ENCODE measurements around the gene UBE2N.
"Not testable (repeated sequence)": the region's sequence is repeated elsewhere in the genome, so short reads cannot be mapped to it uniquely, and the experiment has no call there.

The UBE2N gene

DNA sequence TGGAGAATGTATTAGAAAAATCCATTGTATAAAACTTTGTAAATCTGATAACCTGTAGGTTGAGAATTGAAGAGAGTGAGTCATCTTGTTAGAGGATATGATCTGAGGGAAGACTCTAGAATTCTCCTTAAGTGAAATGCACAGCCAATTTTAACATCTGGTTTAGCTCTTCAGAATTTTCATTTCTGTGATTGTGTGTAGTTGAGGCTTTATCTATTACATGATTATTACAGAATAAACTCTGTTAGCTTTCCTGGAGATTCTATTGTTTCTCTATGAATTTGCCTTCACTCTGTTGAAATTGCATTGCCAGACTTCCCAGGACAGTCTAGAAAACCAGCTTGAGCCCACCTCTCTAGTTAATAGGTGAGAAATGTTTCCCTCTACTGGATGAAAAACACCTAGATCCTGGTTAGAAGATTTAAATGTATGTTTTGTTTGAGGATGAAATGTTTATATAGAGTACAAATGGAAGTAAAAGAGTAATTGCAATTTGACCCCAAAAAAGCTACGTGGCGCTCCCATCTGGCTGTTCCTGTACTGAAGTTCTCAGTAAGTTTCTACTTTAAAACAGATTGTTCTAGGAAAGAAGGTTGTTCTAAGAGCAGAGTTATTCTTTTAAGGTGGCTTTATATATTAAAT is 61.1 kb downstream of the UBE2N start:
- Histone ChIP-seq H3K9me3 (ENCODE audit: control insufficient read depth, low read length) (no peaks in the 10 kb centered on the region), H3K27me3 (ENCODE audit: control insufficient read depth, insufficient read depth, low read length, poor library complexity, severe bottlenecking) (no peaks in the 10 kb centered on the region), H3K36me3 (ENCODE audit: control insufficient read depth, insufficient read depth, low read length) (no peaks in the 10 kb centered on the region), H3K4me3 (ENCODE audit: insufficient read depth, low read depth, low read length) (peak overlapping the region; percentile 92), H3K27ac (ENCODE audit: insufficient read depth, low read depth, low read length, poor library complexity, severe bottlenecking) (no peak overlapping the region), H3K4me1 (ENCODE audit: control insufficient read depth, insufficient read depth, low read length) (peaks cover 26% of the 10 kb centered on the region)
- 62 to 70% methylated on average over 2 of the region's 2 CpGs for WGBS, 2 experiments

DNA sequence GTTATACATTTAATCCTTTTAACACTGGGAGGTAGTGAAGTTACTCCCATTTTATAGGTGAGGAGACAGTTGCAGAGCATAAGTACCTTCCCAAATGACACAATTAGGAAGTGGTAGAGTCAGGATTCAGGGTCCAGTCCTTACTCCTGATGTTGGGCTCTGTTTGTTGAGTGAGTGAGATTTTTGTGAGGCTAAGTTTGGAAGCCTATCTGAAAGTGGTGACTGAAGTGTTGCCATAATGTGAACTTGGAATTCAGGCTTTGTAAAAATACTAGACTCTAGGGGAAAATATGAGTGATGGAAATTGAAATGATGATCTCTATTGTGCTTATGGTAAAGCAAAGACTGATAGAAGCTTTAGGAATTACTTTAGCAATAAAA is 61.8 kb downstream of the UBE2N start:
- H3K36me3 ChIP-seq (ENCODE audit: control insufficient read depth, insufficient read depth, low read length): no peaks in the 10 kb centered on the region
- H3K9me3 ChIP-seq (ENCODE audit: control insufficient read depth, low read length): no peaks in the 10 kb centered on the region
- H3K27me3 ChIP-seq (ENCODE audit: control insufficient read depth, insufficient read depth, low read length, poor library complexity, severe bottlenecking): no peaks in the 10 kb centered on the region
- H3K27ac ChIP-seq (ENCODE audit: insufficient read depth, low read depth, low read length, poor library complexity, severe bottlenecking): no peak overlapping the region
- H3K4me1 ChIP-seq (ENCODE audit: control insufficient read depth, insufficient read depth, low read length): peaks cover 28% of the 10 kb centered on the region
- peak overlapping the region; percentile 92 for H3K4me3 ChIP-seq (ENCODE audit: insufficient read depth, low read depth, low read length)

DNA sequence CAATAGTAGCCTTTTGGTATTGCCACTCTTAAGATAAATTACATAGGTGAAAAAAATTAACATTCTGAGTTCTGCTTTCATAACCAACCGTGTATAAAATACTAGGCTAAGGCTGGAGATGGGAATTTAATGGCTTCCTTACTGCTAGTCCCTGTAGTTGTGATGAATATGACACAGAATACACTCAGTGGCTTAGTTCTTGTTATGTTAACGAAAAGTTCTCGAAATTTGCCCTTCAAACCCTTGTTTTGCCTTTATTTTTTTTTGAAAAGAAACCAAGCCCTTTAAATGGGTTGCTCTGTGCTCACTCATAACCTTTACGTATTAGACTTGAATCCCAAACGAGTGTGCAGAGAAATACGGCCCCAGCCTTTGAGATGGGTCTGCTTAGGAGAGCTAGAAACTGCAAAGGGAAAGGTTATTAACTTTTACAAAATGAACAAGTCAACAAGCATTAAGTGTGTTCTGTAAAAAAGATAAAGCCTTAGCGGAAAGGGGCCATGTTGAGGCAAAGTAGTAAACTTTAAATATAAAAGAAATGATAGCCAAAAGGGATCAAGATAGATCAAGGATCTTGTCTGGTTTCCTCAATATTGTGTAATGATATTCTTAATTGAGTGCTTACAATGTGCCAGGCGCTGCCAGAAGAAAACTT is 62.3 kb downstream of the UBE2N start:
- H3K27me3 ChIP-seq (ENCODE audit: control insufficient read depth, insufficient read depth, low read length, poor library complexity, severe bottlenecking): no peaks in the 10 kb centered on the region
- peak overlapping the region; percentile 92 for H3K4me3 ChIP-seq (ENCODE audit: insufficient read depth, low read depth, low read length)
- no peaks in the 10 kb centered on the region for H3K36me3 ChIP-seq (ENCODE audit: control insufficient read depth, insufficient read depth, low read length)
- 14 to 15% methylated on average over 6 to 8 of the region's 8 CpGs for WGBS, 2 experiments
- no peak overlapping the region for H3K27ac ChIP-seq (ENCODE audit: insufficient read depth, low read depth, low read length, poor library complexity, severe bottlenecking)
- H3K4me1 ChIP-seq (ENCODE audit: control insufficient read depth, insufficient read depth, low read length): peaks cover 28% of the 10 kb centered on the region
- no peaks in the 10 kb centered on the region for H3K9me3 ChIP-seq (ENCODE audit: control insufficient read depth, low read length)

DNA sequence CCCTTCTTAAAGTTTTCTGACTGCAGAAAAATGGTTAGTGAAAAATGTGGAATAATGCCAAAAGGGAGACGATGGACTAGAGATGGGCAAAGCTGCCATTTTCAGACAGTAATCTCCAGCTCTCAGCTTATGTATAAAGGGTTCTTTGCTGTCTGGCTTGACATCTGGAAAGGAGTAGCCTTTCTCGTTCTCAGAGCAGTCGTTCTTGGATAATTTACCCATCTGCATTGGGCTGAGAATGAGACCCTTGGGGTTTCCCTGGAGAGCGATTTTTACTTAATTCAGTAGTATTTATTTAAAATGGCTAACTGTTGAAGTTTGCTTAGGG is 62.8 kb downstream of the UBE2N start:
- H3K4me1 ChIP-seq (ENCODE audit: control insufficient read depth, insufficient read depth, low read length): peaks cover 28% of the 10 kb centered on the region
- peak overlapping the region; percentile 92 for H3K4me3 ChIP-seq (ENCODE audit: insufficient read depth, low read depth, low read length)
- 0% methylated on average over 3 to 4 of the region's 4 CpGs for WGBS, 2 experiments
- no peaks in the 10 kb centered on the region for H3K9me3 ChIP-seq (ENCODE audit: control insufficient read depth, low read length)
- no peaks in the 10 kb centered on the region for H3K36me3 ChIP-seq (ENCODE audit: control insufficient read depth, insufficient read depth, low read length)
- H3K27me3 ChIP-seq (ENCODE audit: control insufficient read depth, insufficient read depth, low read length, poor library complexity, severe bottlenecking): no peaks in the 10 kb centered on the region
- no peak overlapping the region for H3K27ac ChIP-seq (ENCODE audit: insufficient read depth, low read depth, low read length, poor library complexity, severe bottlenecking)

DNA sequence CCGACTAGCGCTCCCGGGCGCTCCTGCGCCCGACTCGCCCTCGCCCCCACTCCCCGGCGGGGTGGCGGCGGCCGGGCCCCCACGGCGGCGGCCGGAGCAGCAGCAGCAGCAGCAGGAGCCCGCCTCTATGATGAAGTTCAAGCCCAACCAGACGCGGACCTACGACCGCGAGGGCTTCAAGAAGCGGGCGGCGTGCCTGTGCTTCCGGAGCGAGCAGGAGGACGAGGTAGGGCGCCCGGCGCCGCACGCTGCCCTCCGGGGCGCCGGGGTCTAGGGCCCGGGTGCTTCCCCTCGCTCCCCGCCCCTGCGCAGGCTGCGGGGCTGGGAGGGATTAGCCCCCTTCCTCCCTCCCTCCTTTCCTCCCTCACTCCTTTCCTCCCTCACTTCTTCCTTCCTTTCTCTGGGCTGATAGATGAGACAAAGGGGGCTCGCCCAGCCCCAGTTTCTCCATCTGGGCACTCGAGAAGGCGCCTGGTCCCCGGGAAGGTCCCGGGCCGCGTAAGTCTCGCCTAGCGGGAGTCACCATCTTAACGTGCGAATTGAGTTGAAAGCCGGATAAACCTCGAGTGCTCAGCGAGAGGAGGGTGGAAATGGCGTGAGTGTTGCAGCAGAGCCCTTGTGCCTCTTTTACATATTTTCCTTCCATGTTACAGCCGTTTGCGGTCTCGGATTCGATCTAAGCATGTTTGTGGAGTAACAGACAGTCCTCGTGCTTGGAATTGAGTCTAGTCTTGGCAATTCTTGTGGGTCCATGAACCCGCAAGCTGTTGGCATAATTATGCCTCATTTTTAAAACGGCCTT is 63.4 kb downstream of the UBE2N start:
- H3K27me3 ChIP-seq (ENCODE audit: control insufficient read depth, insufficient read depth, low read length, poor library complexity, severe bottlenecking); H3K36me3 ChIP-seq (ENCODE audit: control insufficient read depth, insufficient read depth, low read length); H3K9me3 ChIP-seq (ENCODE audit: control insufficient read depth, low read length): not testable (repeated sequence)
- Histone ChIP-seq H3K27ac (ENCODE audit: insufficient read depth, low read depth, low read length, poor library complexity, severe bottlenecking) (peak overlapping the region; percentile 44), H3K4me3 (ENCODE audit: insufficient read depth, low read depth, low read length) (peak overlapping the region; percentile 92), H3K4me1 (ENCODE audit: control insufficient read depth, insufficient read depth, low read length) (peaks cover 32% of the 10 kb centered on the region)
- WGBS, 2 experiments: 0% methylated on average over 46 of the region's 64 CpGs

DNA sequence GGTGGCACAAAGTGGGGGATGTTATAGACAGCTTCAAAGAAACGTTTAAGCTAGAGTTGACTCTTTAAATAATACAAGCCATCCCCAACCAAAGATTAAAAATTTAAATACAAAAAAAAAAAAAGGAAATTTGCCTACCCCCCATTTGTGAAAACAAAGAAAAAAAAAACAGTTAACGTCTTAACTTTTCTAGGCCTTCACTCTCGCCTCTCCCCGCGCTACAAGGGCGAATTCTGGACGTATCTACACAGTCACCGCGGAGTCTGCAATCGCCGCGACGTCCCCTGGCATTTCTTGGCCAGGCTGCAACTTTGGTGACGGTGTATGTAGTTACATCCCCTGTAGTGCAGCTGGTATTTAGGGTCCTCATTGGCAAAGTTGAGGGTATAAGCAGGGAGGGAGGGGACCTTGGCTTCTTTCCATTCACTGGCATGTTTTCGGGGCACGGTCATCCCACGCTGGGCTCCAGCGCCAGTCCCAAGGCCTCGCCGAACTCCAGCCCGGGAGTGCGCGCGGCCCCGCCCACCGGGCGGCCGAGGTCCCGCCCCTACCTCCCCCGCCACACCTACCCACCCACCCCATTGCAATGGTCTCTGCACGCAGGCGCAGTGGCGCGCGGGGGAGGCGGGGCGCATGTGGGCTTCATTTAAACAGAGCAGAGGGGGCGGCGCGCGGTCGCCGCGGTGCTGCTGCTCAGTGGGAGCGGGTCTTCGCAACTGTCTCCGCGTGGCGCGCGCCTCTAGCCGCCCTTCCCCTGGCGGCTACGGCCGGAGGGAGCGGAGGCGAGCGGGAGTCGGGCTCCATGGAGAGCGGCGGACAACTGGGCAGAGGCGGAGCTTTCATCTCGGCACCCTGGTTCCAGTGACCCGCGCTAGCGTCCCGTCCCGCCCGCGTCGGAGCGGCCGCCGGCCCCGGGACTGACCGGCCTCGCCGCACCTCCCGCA is 64.2 kb downstream of the UBE2N start, which contains the start of gene NUDT4:
Gene NUDT4, plus strand, starts transcription at position 674 of the 944 bp plus-strand sequence. CDS start 398 bp downstream, outside the sequence.
- H3K9me3 ChIP-seq (ENCODE audit: control insufficient read depth, low read length): no peaks in the 10 kb centered on the region
- WGBS, 2 experiments: 8 to 10% methylated on average over 52 to 58 of the region's 79 CpGs
- H3K27ac ChIP-seq (ENCODE audit: insufficient read depth, low read depth, low read length, poor library complexity, severe bottlenecking): peak within 1 kb of the TSS; percentile 67
- H3K36me3 ChIP-seq (ENCODE audit: control insufficient read depth, insufficient read depth, low read length): no peaks in the 10 kb centered on the region
- H3K4me3 ChIP-seq (ENCODE audit: insufficient read depth, low read depth, low read length): peak within 1 kb of the TSS; percentile 92
- H3K4me1 ChIP-seq (ENCODE audit: control insufficient read depth, insufficient read depth, low read length): peaks cover 32% of the 10 kb centered on the region
- no peaks in the 10 kb centered on the region for H3K27me3 ChIP-seq (ENCODE audit: control insufficient read depth, insufficient read depth, low read length, poor library complexity, severe bottlenecking)

DNA sequence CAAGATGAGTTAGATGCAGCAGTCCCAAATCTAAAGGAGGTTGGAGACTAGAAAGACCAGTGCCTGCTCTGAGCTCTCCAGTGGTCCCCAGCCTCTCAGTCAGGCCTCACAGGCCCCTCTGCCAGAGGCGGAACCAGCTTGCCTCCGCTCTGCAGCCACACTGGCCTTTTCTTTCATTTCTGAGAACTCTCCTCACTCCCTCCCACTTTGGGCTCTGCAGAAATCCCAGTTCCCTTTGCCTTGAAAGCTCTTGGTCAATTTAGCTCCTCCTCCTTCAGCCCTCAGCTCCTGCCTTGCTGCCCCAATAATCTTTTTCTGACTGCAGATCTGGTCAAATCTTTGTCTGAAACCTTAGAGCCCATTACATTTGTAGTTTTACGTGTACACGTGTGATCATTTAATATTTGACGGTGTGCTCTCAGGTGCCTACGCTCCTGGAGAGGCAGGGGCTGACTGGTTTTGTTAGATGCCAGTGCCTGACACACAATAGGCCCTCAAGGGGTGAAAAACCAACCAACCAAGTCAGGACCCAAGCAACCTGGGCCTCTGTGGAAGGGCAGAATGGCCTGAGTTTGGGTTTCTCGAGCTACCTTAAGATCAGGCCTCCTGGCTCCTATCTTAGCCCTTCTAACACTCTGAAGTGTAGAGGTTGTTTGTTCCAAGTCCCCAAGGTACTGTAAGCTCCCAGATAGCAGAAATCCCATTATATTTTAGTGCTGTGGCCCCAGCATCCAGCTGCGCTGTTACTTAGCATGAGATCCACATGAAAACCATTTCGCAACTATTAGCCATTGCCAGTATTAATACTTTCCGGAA is 65.1 kb downstream of the UBE2N start:
- no peaks in the 10 kb centered on the region for H3K27me3 ChIP-seq (ENCODE audit: control insufficient read depth, insufficient read depth, low read length, poor library complexity, severe bottlenecking)
- H3K27ac ChIP-seq (ENCODE audit: insufficient read depth, low read depth, low read length, poor library complexity, severe bottlenecking): peak overlapping the region; percentile 67
- H3K4me1 ChIP-seq (ENCODE audit: control insufficient read depth, insufficient read depth, low read length): peaks cover 31% of the 10 kb centered on the region
- H3K4me3 ChIP-seq (ENCODE audit: insufficient read depth, low read depth, low read length): peak overlapping the region; percentile 92
- no peaks in the 10 kb centered on the region for H3K36me3 ChIP-seq (ENCODE audit: control insufficient read depth, insufficient read depth, low read length)
- no peaks in the 10 kb centered on the region for H3K9me3 ChIP-seq (ENCODE audit: control insufficient read depth, low read length)
- 67 to 68% methylated on average over 9 to 10 of the region's 10 CpGs for WGBS, 2 experiments

DNA sequence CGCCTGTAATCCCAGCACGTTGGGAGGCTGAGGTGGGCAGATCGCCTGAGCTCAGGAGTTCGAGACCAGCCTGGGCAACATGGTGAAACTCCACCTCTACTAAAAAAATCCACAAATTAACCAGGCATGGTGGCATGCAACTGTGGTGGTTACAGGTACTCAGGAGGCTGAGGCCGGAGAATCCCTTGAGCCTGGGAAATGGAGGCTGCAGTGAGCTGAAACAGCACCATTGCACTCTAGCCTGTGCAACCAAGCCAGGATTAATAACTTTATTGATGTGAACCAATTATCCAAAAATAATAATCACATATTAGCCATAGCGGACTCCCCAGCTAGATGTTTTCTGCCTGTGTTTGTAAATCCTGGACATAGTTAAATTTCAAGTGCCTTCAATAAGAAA is 65.8 kb downstream of the UBE2N start:
- Histone ChIP-seq H3K4me3 (ENCODE audit: insufficient read depth, low read depth, low read length) (no peak overlapping the region), H3K36me3 (ENCODE audit: control insufficient read depth, insufficient read depth, low read length) (no peaks in the 10 kb centered on the region), H3K4me1 (ENCODE audit: control insufficient read depth, insufficient read depth, low read length) (peaks cover 26% of the 10 kb centered on the region), H3K9me3 (ENCODE audit: control insufficient read depth, low read length) (no peaks in the 10 kb centered on the region), H3K27ac (ENCODE audit: insufficient read depth, low read depth, low read length, poor library complexity, severe bottlenecking) (no peak overlapping the region), H3K27me3 (ENCODE audit: control insufficient read depth, insufficient read depth, low read length, poor library complexity, severe bottlenecking) (no peaks in the 10 kb centered on the region)
- WGBS, 2 experiments: 83 to 85% methylated on average over 5 to 6 of the region's 6 CpGs

DNA sequence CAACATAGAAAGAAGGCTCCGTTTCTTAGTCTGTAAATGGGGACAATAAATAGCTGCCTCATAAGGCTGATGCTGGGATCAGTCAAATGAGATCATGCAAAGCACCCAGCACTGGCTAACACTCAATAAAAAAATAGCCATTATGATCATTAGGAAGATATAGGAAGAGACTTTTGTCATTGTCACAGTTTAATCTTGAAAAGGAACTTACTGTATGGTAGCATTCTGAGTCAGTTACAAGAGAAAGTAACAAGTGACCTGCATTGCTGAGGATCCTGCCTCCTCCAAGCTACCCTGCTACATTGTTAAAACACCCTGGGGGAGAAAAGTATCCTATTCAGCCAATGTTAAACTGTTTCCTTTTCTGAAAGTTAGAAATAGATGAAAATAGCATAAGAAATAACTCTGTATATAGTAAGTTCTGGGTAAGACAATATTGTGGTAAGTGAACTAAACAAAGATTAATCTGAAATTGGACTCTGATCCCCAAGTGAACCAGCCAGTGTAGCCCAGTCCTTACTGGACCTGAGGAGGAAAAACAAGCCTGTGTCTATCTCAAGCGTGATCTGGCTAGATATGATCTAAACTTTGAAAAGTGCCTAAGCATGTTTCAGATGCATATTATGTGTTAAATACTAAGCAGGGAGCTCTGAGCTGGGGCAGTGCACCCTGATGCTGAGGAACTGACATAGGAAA is 67.6 kb downstream of the UBE2N start:
- Histone ChIP-seq H3K27me3 (ENCODE audit: control insufficient read depth, insufficient read depth, low read length, poor library complexity, severe bottlenecking) (no peaks in the 10 kb centered on the region), H3K4me1 (ENCODE audit: control insufficient read depth, insufficient read depth, low read length) (peaks cover 19% of the 10 kb centered on the region), H3K36me3 (ENCODE audit: control insufficient read depth, insufficient read depth, low read length) (no peaks in the 10 kb centered on the region), H3K4me3 (ENCODE audit: insufficient read depth, low read depth, low read length) (no peak overlapping the region), H3K27ac (ENCODE audit: insufficient read depth, low read depth, low read length, poor library complexity, severe bottlenecking) (no peak overlapping the region), H3K9me3 (ENCODE audit: control insufficient read depth, low read length) (no peaks in the 10 kb centered on the region)
- 70 to 79% methylated on average over 2 of the region's 2 CpGs for WGBS, 2 experiments
